A673 (cell line): ENCODE data around the gene KANK3. TPM values are rescaled to one million over a fixed set of nuclear protein-coding genes. Genes with fewer than 3 reads are reported as not detected.
"Not testable (repeated sequence)": the region's sequence is repeated elsewhere in the genome, so short reads cannot be mapped to it uniquely, and the experiment has no call there.

Experiments
- BruUV-seq: library from RNA; stranded (reverse); fragments of 400-500 nt; replicated peaks from 2 replicates; lab custom pipeline; 2021; lab: Mats Ljungman, UMichigan
- CTCF ChIA-PET: fragments of 300-600 bp; sonication (Branson Sonifier 250); formaldehyde crosslinking; loops from one replicate; lab custom pipeline; 2022; ENCODE audit warnings: antibody characterized with exemption; lab: Charles Lee
- POLR2A ChIA-PET: fragments of 300-600 bp; sonication (Branson Sonifier 250); formaldehyde crosslinking; loops from one replicate; lab custom pipeline; 2022; ENCODE audit warnings: antibody characterized with exemption; ENCODE audit not compliant: low non-redundant PET; lab: Charles Lee
- DNase-seq: peaks from one replicate; pipeline ENCODE4 v3.0.0-alpha.2; 2015; ENCODE audit warnings: low spot score
- H3K27ac ChIP-seq: fragments of 200-600 bp; sonication (generic); 2 replicates; pipeline ENCODE4 v1.5.1; 2016; ENCODE audit warnings: mixed run types, low read depth, mild to moderate bottlenecking, mixed read lengths, antibody characterized with exemption, low read length; ENCODE audit not compliant: poor library complexity, severe bottlenecking
- H3K27me3 ChIP-seq: fragments of 200-600 bp; sonication (generic); replicated peaks from 2 replicates; pipeline ENCODE4 v1.6.1; 2017; ENCODE audit warnings: mixed run types, low read depth, mild to moderate bottlenecking, mixed read lengths, antibody characterized with exemption, low read length; ENCODE audit not compliant: insufficient read depth, poor library complexity
- H3K36me3 ChIP-seq: fragments of 200-600 bp; sonication (generic); 2 replicates; pipeline ENCODE4 v1.6.1; 2016; ENCODE audit warnings: mixed run types, mild to moderate bottlenecking, mixed read lengths, antibody characterized with exemption, low read length; ENCODE audit not compliant: insufficient read depth, poor library complexity, severe bottlenecking
- H3K4me1 ChIP-seq: fragments of 200-600 bp; sonication (generic); 2 replicates; pipeline ENCODE4 v1.6.1; 2017; ENCODE audit warnings: mixed run types, mild to moderate bottlenecking, mixed read lengths, antibody characterized with exemption, low read length; ENCODE audit not compliant: insufficient read depth, poor library complexity, severe bottlenecking
- H3K4me3 ChIP-seq: fragments of 200-600 bp; sonication (generic); 2 replicates; pipeline ENCODE4 v1.5.1; 2016; ENCODE audit warnings: low read depth, mixed run types, mild to moderate bottlenecking, mixed read lengths, low read length; ENCODE audit not compliant: poor library complexity, severe bottlenecking
- H3K9me3 ChIP-seq: fragments of 200-600 bp; sonication (generic); 2 replicates; pipeline ENCODE4 v1.6.1; 2016; ENCODE audit warnings: mixed run types, low read depth, mild to moderate bottlenecking, mixed read lengths, antibody characterized with exemption, low read length; ENCODE audit not compliant: poor library complexity, severe bottlenecking
- EZH2 ChIP-seq: fragments of 200-600 bp; sonication (generic); IDR thresholded peaks from 2 replicates; pipeline ENCODE4 v1.6.1; 2017; ENCODE audit warnings: borderline replicate concordance, low read depth, mild to moderate bottlenecking, mixed read lengths, antibody characterized with exemption, low read length; ENCODE audit not compliant: poor library complexity, severe bottlenecking
- intact Hi-C: fragments of 100-400 bp; cut with micrococcal nuclease; formaldehyde crosslinking; loops from one replicate; pipeline ENCODE4 v1.10.0; 2022; ENCODE audit not compliant: unreplicated experiment
- total RNA-seq: library from RNA; stranded (reverse); gene quantifications from 2 replicates; pipeline ENCODE4 v1.2.3, GENCODE V29; 2021
- TF ChIP-seq, protein P1 (sequence below): fragments of 300-800, 200-600 bp; sonication (generic); conservative IDR thresholded peaks from 2 replicates; pipeline ENCODE4 v1.5.1; 2017; ENCODE audit warnings: low read depth, mild to moderate bottlenecking, antibody characterized with exemption, low read length, moderate library complexity, mixed read lengths

The KANK3 gene
- total RNA-seq, 1 experiment from 2014 or later, result 0.73 TPM

- TF ChIP-seq EZH2, result no peak
- TF ChIP-seq, protein P1, sequence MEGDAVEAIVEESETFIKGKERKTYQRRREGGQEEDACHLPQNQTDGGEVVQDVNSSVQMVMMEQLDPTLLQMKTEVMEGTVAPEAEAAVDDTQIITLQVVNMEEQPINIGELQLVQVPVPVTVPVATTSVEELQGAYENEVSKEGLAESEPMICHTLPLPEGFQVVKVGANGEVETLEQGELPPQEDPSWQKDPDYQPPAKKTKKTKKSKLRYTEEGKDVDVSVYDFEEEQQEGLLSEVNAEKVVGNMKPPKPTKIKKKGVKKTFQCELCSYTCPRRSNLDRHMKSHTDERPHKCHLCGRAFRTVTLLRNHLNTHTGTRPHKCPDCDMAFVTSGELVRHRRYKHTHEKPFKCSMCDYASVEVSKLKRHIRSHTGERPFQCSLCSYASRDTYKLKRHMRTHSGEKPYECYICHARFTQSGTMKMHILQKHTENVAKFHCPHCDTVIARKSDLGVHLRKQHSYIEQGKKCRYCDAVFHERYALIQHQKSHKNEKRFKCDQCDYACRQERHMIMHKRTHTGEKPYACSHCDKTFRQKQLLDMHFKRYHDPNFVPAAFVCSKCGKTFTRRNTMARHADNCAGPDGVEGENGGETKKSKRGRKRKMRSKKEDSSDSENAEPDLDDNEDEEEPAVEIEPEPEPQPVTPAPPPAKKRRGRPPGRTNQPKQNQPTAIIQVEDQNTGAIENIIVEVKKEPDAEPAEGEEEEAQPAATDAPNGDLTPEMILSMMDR, result no peak
- no peak overlapping the region for H3K4me3 ChIP-seq
- ChIA-PET POLR2A (no interaction called here), CTCF (no interaction called here)
- BruUV-seq, result no TSS peak
- H3K36me3 ChIP-seq, result no peaks in the 10 kb centered on the region
- H3K27me3 ChIP-seq, result no peaks in the 10 kb centered on the region
- intact Hi-C loops, result no loop called here
- H3K4me1 ChIP-seq, result peaks cover 5% of the 10 kb centered on the region
- H3K27ac ChIP-seq, result no peak overlapping the region
- no peak for DNase-seq
- H3K9me3 ChIP-seq, result no peaks in the 10 kb centered on the region
Measured at GRCh38 chr19:8387688-8388611, 44.9 kb upstream of the KANK3 start.

GRCh38 chr19:8386990-8387389 lies 43.9 kb upstream of the KANK3 start:
- Histone ChIP-seq H3K36me3 (no peaks in the 10 kb centered on the region), H3K27me3 (no peaks in the 10 kb centered on the region), H3K27ac (no peak overlapping the region), H3K9me3 (no peaks in the 10 kb centered on the region), H3K4me3 (no peak overlapping the region), H3K4me1 (peaks cover 5% of the 10 kb centered on the region)
- TF ChIP-seq EZH2, result no peak
- TF ChIP-seq, protein P1, result no peak
- ChIA-PET POLR2A (no interaction called here), CTCF (no interaction called here)
- DNase-seq, result no peak
- BruUV-seq, result no TSS peak
- intact Hi-C loops, result no loop called here

GRCh38 chr19:8386419-8386818 lies 43.4 kb upstream of the KANK3 start:
- H3K36me3 ChIP-seq, H3K27me3 ChIP-seq, H3K4me1 ChIP-seq, BruUV-seq, POLR2A ChIA-PET, DNase-seq, H3K27ac ChIP-seq, H3K9me3 ChIP-seq, CTCF ChIA-PET, H3K4me3 ChIP-seq, intact Hi-C loops: not testable (repeated sequence)

- DNase-seq, BruUV-seq, H3K4me1 ChIP-seq, H3K4me3 ChIP-seq, intact Hi-C loops, H3K27ac ChIP-seq, H3K9me3 ChIP-seq, POLR2A ChIA-PET, H3K36me3 ChIP-seq, H3K27me3 ChIP-seq, CTCF ChIA-PET: not testable (repeated sequence)
Measured at GRCh38 chr19:8385566-8385965, 42.5 kb upstream of the KANK3 start.

- POLR2A ChIA-PET, H3K27ac ChIP-seq, H3K4me1 ChIP-seq, H3K4me3 ChIP-seq, H3K36me3 ChIP-seq, BruUV-seq, H3K9me3 ChIP-seq, CTCF ChIA-PET, H3K27me3 ChIP-seq, DNase-seq, intact Hi-C loops: not testable (repeated sequence)
Measured at GRCh38 chr19:8385103-8385502, 42.0 kb upstream of the KANK3 start.

DNA sequence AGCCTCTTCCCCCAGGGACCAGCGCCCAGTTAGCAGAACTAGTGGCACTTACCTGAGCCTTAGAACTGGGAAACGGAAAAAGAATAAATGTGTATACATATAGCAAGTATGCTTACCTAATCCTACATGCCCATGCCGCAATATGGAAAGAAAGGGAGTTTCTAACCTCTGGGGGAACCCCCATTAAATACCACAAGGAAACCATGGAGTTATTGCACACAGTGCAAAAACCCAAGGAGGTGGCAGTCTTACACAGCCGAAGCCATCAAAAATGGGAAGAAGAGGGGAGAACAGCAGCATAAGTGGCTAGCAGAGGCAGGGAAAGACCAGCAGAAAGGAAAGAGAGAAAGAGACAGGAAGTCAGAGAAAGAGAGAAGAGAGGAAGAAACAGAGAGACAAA lies 41.5 kb upstream of the KANK3 start:
- H3K36me3 ChIP-seq, H3K27ac ChIP-seq, H3K9me3 ChIP-seq, BruUV-seq, intact Hi-C loops, CTCF ChIA-PET, POLR2A ChIA-PET, H3K4me1 ChIP-seq, H3K4me3 ChIP-seq, H3K27me3 ChIP-seq, DNase-seq: not testable (repeated sequence)
